ENCODE data around the gene VAT1L. TPM values are rescaled to one million over a fixed set of nuclear protein-coding genes. Genes with fewer than 3 reads are reported as not detected.

VAT1L gene
- total RNA-seq, 2 donors from 2014 or later = 0.05 to 4.4 TPM

GRCh38 chr16:77781091-77781490 lies 7.3 kb upstream of the VAT1L start:
- intact Hi-C loops (cut with DNase I) = no loop called here
- no peak for DNase-seq (ENCODE audit: low spot score)
- H3K4me1 ChIP-seq (replicated peaks) = no peaks in the 10 kb centered on the region
- no peaks in the 10 kb centered on the region for H3K27me3 ChIP-seq (replicated peaks; ENCODE audit: insufficient read depth)
- no peak overlapping the region for H3K27ac ChIP-seq
- no peaks in the 10 kb centered on the region for H3K36me3 ChIP-seq
- no peaks in the 10 kb centered on the region for H3K9me3 ChIP-seq
- TF ChIP-seq CTCF (IDR thresholded peaks at IDR 0.05) (no peak), POLR2A (IDR thresholded peaks at IDR 0.05) (no peak), POLR2AphosphoS5 (IDR thresholded peaks at IDR 0.05) (no peak)
- H3K4me3 ChIP-seq = no peak overlapping the region

- WGBS = 38% methylated on average over 2 of the region's 2 CpGs
- Histone ChIP-seq H3K4me1 (replicated peaks) (no peaks in the 10 kb centered on the region), H3K4me3 (no peak overlapping the region), H3K9me3 (no peaks in the 10 kb centered on the region), H3K27ac (no peak overlapping the region), H3K27me3 (replicated peaks; ENCODE audit: insufficient read depth) (no peaks in the 10 kb centered on the region), H3K36me3 (no peaks in the 10 kb centered on the region)
- intact Hi-C loops (cut with DNase I) = no loop called here
- TF ChIP-seq CTCF (IDR thresholded peaks at IDR 0.05) = no peak
- no peak for TF ChIP-seq POLR2A (IDR thresholded peaks at IDR 0.05)
- TF ChIP-seq POLR2AphosphoS5 (IDR thresholded peaks at IDR 0.05) = no peak
- DNase-seq (ENCODE audit: low spot score) = no peak
Measured at GRCh38 chr16:77782694-77783093, 5.7 kb upstream of the VAT1L start.

GRCh38 chr16:77784441-77785372 lies 3.7 kb upstream of the VAT1L start:
- intact Hi-C loops (cut with DNase I) = no loop called here
- no peaks in the 10 kb centered on the region for H3K9me3 ChIP-seq
- H3K4me3 ChIP-seq = no peak overlapping the region
- H3K36me3 ChIP-seq = no peaks in the 10 kb centered on the region
- no peak for TF ChIP-seq POLR2AphosphoS5 (IDR thresholded peaks at IDR 0.05)
- TF ChIP-seq CTCF (IDR thresholded peaks at IDR 0.05) = no peak
- TF ChIP-seq POLR2A (IDR thresholded peaks at IDR 0.05) = no peak
- peaks cover 9% of the 10 kb centered on the region for H3K4me1 ChIP-seq (replicated peaks)
- H3K27me3 ChIP-seq (replicated peaks; ENCODE audit: insufficient read depth) = peaks cover 11% of the 10 kb centered on the region
- no peak overlapping the region for H3K27ac ChIP-seq
- WGBS = 86% methylated on average over 31 of the region's 38 CpGs
- DNase-seq (ENCODE audit: low spot score) = no peak

- Histone ChIP-seq H3K27ac (no peak overlapping the region), H3K27me3 (replicated peaks; ENCODE audit: insufficient read depth) (peaks cover 11% of the 10 kb centered on the region), H3K36me3 (no peaks in the 10 kb centered on the region), H3K4me3 (no peak overlapping the region), H3K4me1 (replicated peaks) (peaks cover 9% of the 10 kb centered on the region), H3K9me3 (no peaks in the 10 kb centered on the region)
- TF ChIP-seq CTCF (IDR thresholded peaks at IDR 0.05) = no peak
- TF ChIP-seq POLR2AphosphoS5 (IDR thresholded peaks at IDR 0.05) = no peak
- TF ChIP-seq POLR2A (IDR thresholded peaks at IDR 0.05) = no peak
- no peak for DNase-seq (ENCODE audit: low spot score)
- WGBS = 40% methylated on average over 2 of the region's 2 CpGs
- intact Hi-C loops (cut with DNase I) = no loop called here
Measured at GRCh38 chr16:77785373-77785764, 3.0 kb upstream of the VAT1L start.

All from prostate gland (tissue), 2 donors.